Activated T-helper 17 cell treated with anti-CD3 and anti-CD28 coated beads, Interleukin-2, amount 50 U/mL, for 72 hours (primary cell): Measurements from ENCODE around the gene ASAP2. TPM values are rescaled to one million over a fixed set of nuclear protein-coding genes. Genes with fewer than 3 reads are reported as not detected.

Source experiments
- ATAC-seq: fragments of 150-1000 bp; cut with Tn5 transposase; replicated peaks from 2 replicates; pipeline ENCODE4 v1.10.0; 2021; ENCODE audit warnings: mild to moderate bottlenecking, moderate library complexity
- H3K27ac Mint-ChIP-seq: one replicate; pipeline ENCODE4 v1.8.0; 2022; ENCODE audit warnings: mixed read lengths
- H3K27me3 Mint-ChIP-seq: one replicate; pipeline ENCODE4 v1.8.0; 2022; ENCODE audit warnings: mixed read lengths
- H3K36me3 Mint-ChIP-seq: one replicate; pipeline ENCODE4 v1.8.0; 2022; ENCODE audit warnings: low read depth, mild to moderate bottlenecking, mixed read lengths
- H3K4me1 Mint-ChIP-seq: one replicate; pipeline ENCODE4 v1.8.0; 2022; ENCODE audit warnings: mixed read lengths
- H3K4me3 Mint-ChIP-seq: one replicate; pipeline ENCODE4 v1.8.0; 2022; ENCODE audit warnings: mild to moderate bottlenecking, mixed read lengths
- H3K9me3 Mint-ChIP-seq: one replicate; pipeline ENCODE4 v1.8.0; 2022; ENCODE audit warnings: mixed read lengths
- total RNA-seq, 2 donors: library from RNA; stranded (reverse); gene quantifications; one replicate each; pipeline ENCODE4 v1.2.3, GENCODE V29; 2022

Gene ASAP2
- total RNA-seq, 2 donors from 2014 or later: 0.17 to 0.19 TPM

GRCh38 chr2:9238591-9239326 is 32.1 kb downstream of the ASAP2 start:
- H3K4me3 Mint-ChIP-seq: no peak overlapping the region
- H3K9me3 Mint-ChIP-seq: no peaks in the 10 kb centered on the region
- H3K27ac Mint-ChIP-seq: no peak overlapping the region
- no peaks in the 10 kb centered on the region for H3K36me3 Mint-ChIP-seq
- H3K4me1 Mint-ChIP-seq: no peaks in the 10 kb centered on the region
- ATAC-seq: no peak
- peaks cover 8% of the 10 kb centered on the region for H3K27me3 Mint-ChIP-seq

- Mint-ChIP-seq H3K4me3 (no peak overlapping the region), H3K4me1 (no peaks in the 10 kb centered on the region), H3K27ac (no peak overlapping the region), H3K27me3 (peaks cover 8% of the 10 kb centered on the region), H3K36me3 (no peaks in the 10 kb centered on the region), H3K9me3 (no peaks in the 10 kb centered on the region)
- no peak for ATAC-seq
Observed at GRCh38 chr2:9239616-9240015, 33.0 kb downstream of the ASAP2 start.

DNA sequence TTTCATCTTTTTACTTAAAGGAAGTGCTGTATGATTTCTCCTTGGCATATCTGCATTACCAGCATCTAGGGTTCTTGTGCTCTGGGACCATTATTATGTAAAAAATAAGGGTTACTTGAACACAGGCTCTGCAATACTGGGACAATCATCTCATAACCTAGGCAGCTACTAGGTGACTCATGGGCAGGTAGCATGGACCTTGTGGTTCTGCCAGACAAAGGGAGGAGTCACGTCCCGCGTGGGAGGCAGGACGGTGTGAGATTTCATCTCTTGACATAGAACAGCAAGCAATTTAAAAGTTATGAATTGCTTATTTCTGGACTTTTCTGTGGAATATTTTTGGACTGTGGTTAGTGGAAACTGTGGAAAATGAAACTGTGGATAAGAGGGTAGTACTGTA is 34.1 kb downstream of the ASAP2 start:
- Mint-ChIP-seq H3K27ac (no peak overlapping the region), H3K27me3 (peaks cover 8% of the 10 kb centered on the region), H3K4me3 (no peak overlapping the region), H3K4me1 (no peaks in the 10 kb centered on the region), H3K36me3 (no peaks in the 10 kb centered on the region), H3K9me3 (no peaks in the 10 kb centered on the region)
- ATAC-seq: peak; percentile 59

- Mint-ChIP-seq H3K4me1 (no peaks in the 10 kb centered on the region), H3K27me3 (peaks cover 8% of the 10 kb centered on the region), H3K36me3 (no peaks in the 10 kb centered on the region), H3K27ac (no peak overlapping the region), H3K9me3 (no peaks in the 10 kb centered on the region), H3K4me3 (no peak overlapping the region)
- ATAC-seq: no peak
Observed at GRCh38 chr2:9241233-9241632, 34.6 kb downstream of the ASAP2 start.

GRCh38 chr2:9243357-9243756 is 36.7 kb downstream of the ASAP2 start:
- Mint-ChIP-seq H3K36me3 (no peaks in the 10 kb centered on the region), H3K4me3 (no peak overlapping the region), H3K4me1 (no peaks in the 10 kb centered on the region), H3K27me3 (peaks cover 12% of the 10 kb centered on the region), H3K9me3 (no peaks in the 10 kb centered on the region), H3K27ac (no peak overlapping the region)
- ATAC-seq: no peak

DNA sequence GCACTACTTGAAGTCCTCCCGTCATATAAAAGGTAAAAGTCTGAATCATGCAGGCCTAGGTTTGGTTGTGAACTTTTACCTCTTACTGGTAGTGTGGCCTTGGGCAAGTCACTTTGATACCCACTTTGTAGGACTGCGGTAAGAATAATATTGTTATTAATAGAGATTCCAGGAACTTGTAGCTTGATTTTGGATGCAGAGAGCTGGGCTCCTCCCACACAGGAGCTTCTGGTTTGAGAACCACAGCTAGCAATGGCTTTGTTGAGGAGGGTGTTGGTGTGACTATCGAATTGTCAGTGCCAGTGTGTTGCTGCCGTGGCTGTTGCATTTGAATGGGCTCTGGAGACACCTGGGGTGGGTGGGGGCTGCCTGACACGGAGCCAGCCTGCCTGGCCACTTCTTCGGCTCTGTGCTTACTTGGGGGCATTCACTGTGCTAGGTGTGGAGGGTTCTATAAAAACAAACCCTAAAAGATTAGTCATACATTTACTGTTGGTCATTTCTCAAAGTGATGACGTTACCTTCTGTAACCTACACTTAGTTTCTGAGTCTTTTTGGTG is 38.5 kb downstream of the ASAP2 start:
- Mint-ChIP-seq H3K4me3 (peak overlapping the region; percentile 14), H3K36me3 (no peaks in the 10 kb centered on the region), H3K27me3 (peaks cover 15% of the 10 kb centered on the region), H3K27ac (peak overlapping the region; percentile 49), H3K9me3 (no peaks in the 10 kb centered on the region), H3K4me1 (no peaks in the 10 kb centered on the region)
- ATAC-seq: peak; percentile 87

- no peaks in the 10 kb centered on the region for H3K9me3 Mint-ChIP-seq
- no peaks in the 10 kb centered on the region for H3K36me3 Mint-ChIP-seq
- no peak overlapping the region for H3K27ac Mint-ChIP-seq
- H3K4me1 Mint-ChIP-seq: no peaks in the 10 kb centered on the region
- H3K4me3 Mint-ChIP-seq: no peak overlapping the region
- H3K27me3 Mint-ChIP-seq: peaks cover 29% of the 10 kb centered on the region
- ATAC-seq: no peak
Observed at GRCh38 chr2:9247177-9247576, 40.6 kb downstream of the ASAP2 start.

- no peak overlapping the region for H3K4me3 Mint-ChIP-seq
- no peaks in the 10 kb centered on the region for H3K36me3 Mint-ChIP-seq
- H3K9me3 Mint-ChIP-seq: no peaks in the 10 kb centered on the region
- no peak for ATAC-seq
- peaks cover 29% of the 10 kb centered on the region for H3K27me3 Mint-ChIP-seq
- H3K4me1 Mint-ChIP-seq: no peaks in the 10 kb centered on the region
- no peak overlapping the region for H3K27ac Mint-ChIP-seq
Observed at GRCh38 chr2:9247786-9248185, 41.2 kb downstream of the ASAP2 start.

GRCh38 chr2:9248363-9248762 is 41.8 kb downstream of the ASAP2 start:
- no peaks in the 10 kb centered on the region for H3K36me3 Mint-ChIP-seq
- ATAC-seq: no peak
- H3K4me3 Mint-ChIP-seq: no peak overlapping the region
- H3K27ac Mint-ChIP-seq: no peak overlapping the region
- H3K27me3 Mint-ChIP-seq: peaks cover 29% of the 10 kb centered on the region
- no peaks in the 10 kb centered on the region for H3K4me1 Mint-ChIP-seq
- H3K9me3 Mint-ChIP-seq: no peaks in the 10 kb centered on the region

DNA sequence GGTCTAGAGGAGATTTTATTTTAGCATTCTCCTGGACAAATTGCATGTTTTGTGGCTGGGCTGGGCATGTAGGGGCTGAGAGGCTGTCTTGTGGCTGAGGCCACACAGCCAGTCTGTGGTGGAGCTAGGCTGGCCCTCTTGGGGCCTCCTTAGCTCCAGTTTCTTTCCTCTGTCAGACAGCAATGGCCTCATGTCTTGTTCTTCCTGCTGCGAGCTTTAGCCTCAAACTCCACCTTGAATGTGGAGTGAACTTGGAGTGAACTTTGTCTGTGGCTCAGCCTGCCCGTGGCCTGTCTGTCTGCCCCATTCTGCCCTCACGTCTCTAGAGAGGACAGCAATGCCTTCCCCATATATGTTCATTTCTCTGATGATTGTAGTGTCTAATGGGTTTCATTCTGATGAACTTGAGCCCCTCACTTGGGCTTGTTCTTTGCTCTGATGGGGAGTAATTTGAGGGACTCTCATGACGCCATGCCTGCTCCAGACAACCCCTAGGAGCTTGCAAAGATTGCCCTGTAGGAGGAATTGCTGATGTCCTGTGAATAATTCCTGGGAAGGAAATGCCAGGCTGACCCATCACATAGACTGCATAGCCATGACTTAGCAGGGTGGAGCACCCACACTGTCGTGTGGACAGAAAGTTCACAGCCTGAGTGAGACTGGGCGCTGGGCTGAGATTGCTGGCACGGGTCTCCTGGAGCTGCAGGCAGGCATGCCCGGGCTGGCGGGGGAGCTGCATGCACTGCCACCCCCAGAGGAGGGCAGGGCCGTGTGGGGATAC is 42.6 kb downstream of the ASAP2 start:
- Mint-ChIP-seq H3K9me3 (no peaks in the 10 kb centered on the region), H3K27me3 (peaks cover 33% of the 10 kb centered on the region), H3K36me3 (no peaks in the 10 kb centered on the region), H3K4me3 (no peak overlapping the region), H3K27ac (no peak overlapping the region), H3K4me1 (peaks cover 3% of the 10 kb centered on the region)
- no peak for ATAC-seq

- no peak overlapping the region for H3K27ac Mint-ChIP-seq
- H3K9me3 Mint-ChIP-seq: no peaks in the 10 kb centered on the region
- peaks cover 3% of the 10 kb centered on the region for H3K4me1 Mint-ChIP-seq
- no peak overlapping the region for H3K4me3 Mint-ChIP-seq
- no peaks in the 10 kb centered on the region for H3K36me3 Mint-ChIP-seq
- H3K27me3 Mint-ChIP-seq: peaks cover 34% of the 10 kb centered on the region
- no peak for ATAC-seq
Observed at GRCh38 chr2:9250091-9250490, 43.5 kb downstream of the ASAP2 start.

GRCh38 chr2:9250498-9251153 is 44.0 kb downstream of the ASAP2 start:
- no peak for ATAC-seq
- H3K9me3 Mint-ChIP-seq: no peaks in the 10 kb centered on the region
- no peak overlapping the region for H3K4me3 Mint-ChIP-seq
- peaks cover 3% of the 10 kb centered on the region for H3K4me1 Mint-ChIP-seq
- no peak overlapping the region for H3K27ac Mint-ChIP-seq
- H3K27me3 Mint-ChIP-seq: peaks cover 36% of the 10 kb centered on the region
- no peaks in the 10 kb centered on the region for H3K36me3 Mint-ChIP-seq

- Mint-ChIP-seq H3K27me3 (peaks cover 36% of the 10 kb centered on the region), H3K27ac (no peak overlapping the region), H3K4me3 (no peak overlapping the region), H3K36me3 (no peaks in the 10 kb centered on the region), H3K4me1 (peaks cover 3% of the 10 kb centered on the region), H3K9me3 (no peaks in the 10 kb centered on the region)
- no peak for ATAC-seq
Observed at GRCh38 chr2:9251154-9252001, 44.8 kb downstream of the ASAP2 start.

DNA sequence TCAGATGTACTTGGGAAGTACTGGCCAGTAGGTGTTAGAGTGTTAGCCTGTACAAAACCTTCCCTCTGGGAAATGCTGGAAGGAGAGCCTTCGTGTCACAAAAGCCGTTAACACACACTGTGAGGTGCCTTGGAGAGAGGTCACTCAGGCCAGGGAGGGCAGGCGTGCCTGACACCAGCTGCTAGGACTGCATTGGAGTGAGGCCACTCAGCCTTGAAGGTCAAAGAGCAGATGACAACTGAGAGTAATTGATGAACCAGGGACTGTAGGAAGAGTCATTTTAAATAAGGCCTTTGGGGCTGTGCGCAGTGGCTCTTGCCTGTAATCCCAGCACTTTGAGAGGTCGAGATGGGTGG is 45.4 kb downstream of the ASAP2 start:
- no peaks in the 10 kb centered on the region for H3K36me3 Mint-ChIP-seq
- no peak for ATAC-seq
- no peak overlapping the region for H3K27ac Mint-ChIP-seq
- H3K27me3 Mint-ChIP-seq: peaks cover 36% of the 10 kb centered on the region
- H3K4me3 Mint-ChIP-seq: no peak overlapping the region
- H3K4me1 Mint-ChIP-seq: peaks cover 3% of the 10 kb centered on the region
- no peaks in the 10 kb centered on the region for H3K9me3 Mint-ChIP-seq
